ENCODE results near the gene S100Z.

- TF ChIP-seq CTCF (IDR thresholded peaks at IDR 0.05) (no peak), POLR2A (IDR thresholded peaks at IDR 0.05) (no peak)
Measured at GRCh38 chr5:76836181-76836580, 13.6 kb upstream of the S100Z start.
